Measurements from ENCODE around the gene SLC25A38. TPM values are rescaled to one million over a fixed set of nuclear protein-coding genes. Genes with fewer than 3 reads are reported as not detected.
A peak's percentile ranks its signal among the peaks of the same experiment; 100 is the strongest.

The SLC25A38 gene
- total and polyA plus RNA-seq, 9 of the 15 experiments (the other 6 are each of a cell fraction or from before 2014, with no cell fraction given) = 13.5 to 51.1 (median 30.6) TPM

DNA sequence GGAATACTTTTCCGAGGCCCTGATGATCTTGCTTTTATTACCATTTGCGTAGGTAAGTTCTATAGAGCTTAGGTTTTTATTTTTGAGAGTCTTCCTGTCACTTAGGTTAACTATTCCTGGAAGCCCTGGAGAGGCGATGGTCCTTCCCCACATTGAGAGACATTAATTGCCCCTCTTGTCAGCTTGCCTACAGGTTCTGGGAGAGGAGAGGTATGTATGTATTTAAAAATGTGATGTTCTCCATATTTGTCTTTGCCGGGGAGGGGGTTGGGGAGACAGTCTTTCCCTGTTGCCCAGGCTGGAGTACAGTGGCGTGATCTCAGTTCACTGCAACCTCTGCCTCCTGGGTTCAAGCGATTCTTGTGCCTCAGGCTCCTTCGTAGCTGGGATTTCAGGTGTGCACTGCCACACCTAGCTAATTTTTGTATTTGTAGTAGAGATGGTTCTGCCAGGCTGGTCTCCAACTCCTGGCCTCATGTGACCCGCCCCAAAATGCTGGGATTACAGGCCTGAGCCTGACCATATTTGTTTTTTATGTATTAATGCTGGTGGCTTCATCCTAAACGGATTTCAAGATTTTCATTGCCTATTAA, 29.6 kb downstream of the SLC25A38 start:
- TF ChIP-seq PML (IDR thresholded peaks at IDR 0.05; ENCODE audit: low read length) (peak; percentile 39; the same call in 1 of the 2 replicates), SUPT5H (IDR thresholded peaks at IDR 0.05) (peak; percentile 55; the same call in 1 of the 2 replicates), POLR2B (IDR thresholded peaks at IDR 0.05; ENCODE audit: low read depth, partially characterized antibody) (peak; percentile 45), REST (IDR thresholded peaks at IDR 0.05; ENCODE audit: borderline replicate concordance) (no peak), REST (CRISPR knock-in tag; IDR thresholded peaks at IDR 0.05; ENCODE audit: low read depth) (no peak), ZBED1 (IDR thresholded peaks at IDR 0.05) (peak; percentile 47), SREBF2 (CRISPR knock-in tag; IDR thresholded peaks at IDR 0.05) (0 out of 2 replicates have a peak, but pooled peaks have one; percentile 28), POLR2A (conservative IDR thresholded peaks at IDR 0.05) (peak; percentile 20)
- TF ChIP-seq, protein P1, sequence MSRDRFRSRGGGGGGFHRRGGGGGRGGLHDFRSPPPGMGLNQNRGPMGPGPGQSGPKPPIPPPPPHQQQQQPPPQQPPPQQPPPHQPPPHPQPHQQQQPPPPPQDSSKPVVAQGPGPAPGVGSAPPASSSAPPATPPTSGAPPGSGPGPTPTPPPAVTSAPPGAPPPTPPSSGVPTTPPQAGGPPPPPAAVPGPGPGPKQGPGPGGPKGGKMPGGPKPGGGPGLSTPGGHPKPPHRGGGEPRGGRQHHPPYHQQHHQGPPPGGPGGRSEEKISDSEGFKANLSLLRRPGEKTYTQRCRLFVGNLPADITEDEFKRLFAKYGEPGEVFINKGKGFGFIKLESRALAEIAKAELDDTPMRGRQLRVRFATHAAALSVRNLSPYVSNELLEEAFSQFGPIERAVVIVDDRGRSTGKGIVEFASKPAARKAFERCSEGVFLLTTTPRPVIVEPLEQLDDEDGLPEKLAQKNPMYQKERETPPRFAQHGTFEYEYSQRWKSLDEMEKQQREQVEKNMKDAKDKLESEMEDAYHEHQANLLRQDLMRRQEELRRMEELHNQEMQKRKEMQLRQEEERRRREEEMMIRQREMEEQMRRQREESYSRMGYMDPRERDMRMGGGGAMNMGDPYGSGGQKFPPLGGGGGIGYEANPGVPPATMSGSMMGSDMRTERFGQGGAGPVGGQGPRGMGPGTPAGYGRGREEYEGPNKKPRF (IDR thresholded peaks at IDR 0.05; ENCODE audit: low read depth, low read length) = no peak
- WGBS (ENCODE audit: insufficient coverage, low coverage, missing lambda C conversion rate) = 88% methylated on average over 9 of the region's 9 CpGs
- peaks cover 12 to 22% of the 10 kb centered on the region in 2 experiments; a peak in 3 of 5 replicates for H3K4me1 ChIP-seq (replicated peaks in 1 of 2; ENCODE audit: control insufficient read depth in 2 of 2, insufficient read depth in 2 of 2, low read length in 2 of 2)
- no peak overlapping the region for H2AFZ ChIP-seq (ENCODE audit: low read depth, low read length)
- H3K9me3 ChIP-seq (replicated peaks; ENCODE audit: control insufficient read depth, insufficient read depth, low read depth, low read length) = no peaks in the 10 kb centered on the region
- no peak for FAIRE-seq
- no peaks in the 10 kb centered on the region for H3K9me1 ChIP-seq (ENCODE audit: control insufficient read depth, insufficient read depth, low read length)
- no peak overlapping the region for H3K4me2 ChIP-seq (ENCODE audit: insufficient read depth, low read length)
- ChIA-PET POLR2A (interaction anchor here (0.7 to 4.2 kb wide), 8 partner anchors 8 to 429 kb away, joined by 3 to 30 read pairs (median 4); no protein-coding TSS in a partner anchor), CTCF (ENCODE audit: low intra/inter-chr PET ratio) (no interaction called here)
- BruUV-seq (replicated peaks) = no TSS peak
- H4K20me1 ChIP-seq (replicated peaks; ENCODE audit: control insufficient read depth, insufficient read depth, low read length) = peaks cover 53% of the 10 kb centered on the region
- no peak overlapping the region for H3K27ac ChIP-seq (ENCODE audit: extremely low read depth, low read depth, low read length)
- in situ Hi-C loops (cut with MboI) (loop anchor here (25.0 kb wide), 1 partner anchor 1050 kb away; the partner anchor contains the start of gene RPL14), intact Hi-C loops (cut with micrococcal nuclease) (no loop called here)
- H3K36me3 ChIP-seq (ENCODE audit: control insufficient read depth, insufficient read depth, low read length) = peaks cover 65% of the 10 kb centered on the region
- ATAC-seq = no peak
- H3K27me3 ChIP-seq (ENCODE audit: control insufficient read depth in 2 of 2, insufficient read depth in 2 of 2, low read length in 2 of 2) = no peaks in the 10 kb centered on the region
- H3K9ac ChIP-seq (ENCODE audit: insufficient read depth in 1 of 2, low read depth in 2 of 2, low read length in 2 of 2) = no peak overlapping the region; a peak in 1 of 4 replicates
- H3K4me3 ChIP-seq = no peak overlapping the region
- peaks cover 33% of the 10 kb centered on the region for H3K79me2 ChIP-seq (ENCODE audit: control insufficient read depth, insufficient read depth, low read length)
- no peak for DNase-seq (ENCODE audit: extremely low read depth in 1 of 4, low spot score in 3 of 4)

All from K562 (cell line).